Liver (tissue), 3 donors: Measurements from ENCODE around the gene CPSF3.

Experiments used
- EGR1 ChIP-seq, 2 donors: IDR thresholded peaks; 2 replicates each; pipeline ENCODE4 v1.6.1; 2016 to 2018; ENCODE audit warnings: antibody characterized with exemption in 2 of 2, low read depth in 2 of 2
- FOXA1 ChIP-seq: IDR thresholded peaks from 2 replicates; pipeline ENCODE4 v1.6.1; 2016; ENCODE audit warnings: antibody characterized with exemption
- GABPA ChIP-seq, 2 donors: IDR thresholded peaks in 1 of 2; conservative IDR thresholded peaks in 1 of 2; 2 replicates each; pipeline ENCODE4 v1.6.1; 2016; ENCODE audit warnings: antibody characterized with exemption in 2 of 2, mild to moderate bottlenecking in 1 of 2, moderate library complexity in 1 of 2
- HNF4G ChIP-seq: IDR thresholded peaks from 2 replicates; pipeline ENCODE4 v1.6.1; 2016; ENCODE audit warnings: antibody characterized with exemption
- JUND ChIP-seq, 2 donors: IDR thresholded peaks; 2 replicates each; pipeline ENCODE4 v1.6.1; 2016; ENCODE audit warnings: antibody characterized with exemption in 2 of 2
- RAD21 ChIP-seq, 2 donors: IDR thresholded peaks; 2 replicates each; pipeline ENCODE4 v1.6.1; 2016; ENCODE audit warnings: antibody characterized with exemption in 2 of 2, mild to moderate bottlenecking in 2 of 2
- RXRA ChIP-seq, 2 donors: IDR thresholded peaks; 2 replicates each; pipeline ENCODE4 v1.6.1; 2017 to 2018; ENCODE audit warnings: antibody characterized with exemption in 2 of 2, mild to moderate bottlenecking in 1 of 2
- SP1 ChIP-seq: IDR thresholded peaks from 2 replicates; pipeline ENCODE4 v1.6.1; 2018; ENCODE audit warnings: antibody characterized with exemption, mild to moderate bottlenecking
- TAF1 ChIP-seq: conservative IDR thresholded peaks from 2 replicates; pipeline ENCODE4 v1.6.1; 2016; ENCODE audit warnings: antibody characterized with exemption, mild to moderate bottlenecking
- YY1 ChIP-seq: IDR thresholded peaks from 2 replicates; pipeline ENCODE4 v1.6.1; 2016; ENCODE audit warnings: antibody characterized with exemption, mild to moderate bottlenecking
- TF ChIP-seq, protein P1 (sequence below): fragments of 150-350 bp; IDR thresholded peaks from 2 replicates; pipeline ENCODE4 v1.5.1; 2017; ENCODE audit warnings: improper control_type of control experiment, low read depth, low read length; ENCODE audit not compliant: missing input control
- TF ChIP-seq, protein P2 (sequence below): IDR thresholded peaks from 2 replicates; pipeline ENCODE4 v1.6.1; 2016; ENCODE audit warnings: antibody characterized with exemption
- TF ChIP-seq, protein P3 (sequence below): IDR thresholded peaks from 2 replicates; pipeline ENCODE4 v1.6.1; 2016; ENCODE audit warnings: antibody characterized with exemption, mild to moderate bottlenecking
- donor health status: healthy.
- donor health status: healthy.

DNA sequence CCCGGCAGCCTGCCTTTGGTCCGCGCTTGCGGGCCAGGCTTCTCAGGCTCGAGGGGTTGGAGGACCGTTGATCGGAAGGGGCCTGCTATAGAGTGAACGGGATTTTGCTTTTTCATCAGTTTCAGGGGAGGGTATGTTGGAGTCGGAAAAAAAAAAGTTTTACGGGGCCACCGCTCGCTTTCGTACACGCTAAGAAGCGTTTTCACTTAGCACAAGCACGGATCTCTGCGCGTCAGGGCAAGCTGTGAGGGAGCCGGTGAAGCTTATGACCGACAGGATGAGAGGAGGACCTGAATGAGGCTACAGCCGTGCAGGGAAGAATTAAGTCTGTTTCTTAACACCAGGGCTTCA is 443 bp downstream of the CPSF3 start:
- TF ChIP-seq, protein P1, sequence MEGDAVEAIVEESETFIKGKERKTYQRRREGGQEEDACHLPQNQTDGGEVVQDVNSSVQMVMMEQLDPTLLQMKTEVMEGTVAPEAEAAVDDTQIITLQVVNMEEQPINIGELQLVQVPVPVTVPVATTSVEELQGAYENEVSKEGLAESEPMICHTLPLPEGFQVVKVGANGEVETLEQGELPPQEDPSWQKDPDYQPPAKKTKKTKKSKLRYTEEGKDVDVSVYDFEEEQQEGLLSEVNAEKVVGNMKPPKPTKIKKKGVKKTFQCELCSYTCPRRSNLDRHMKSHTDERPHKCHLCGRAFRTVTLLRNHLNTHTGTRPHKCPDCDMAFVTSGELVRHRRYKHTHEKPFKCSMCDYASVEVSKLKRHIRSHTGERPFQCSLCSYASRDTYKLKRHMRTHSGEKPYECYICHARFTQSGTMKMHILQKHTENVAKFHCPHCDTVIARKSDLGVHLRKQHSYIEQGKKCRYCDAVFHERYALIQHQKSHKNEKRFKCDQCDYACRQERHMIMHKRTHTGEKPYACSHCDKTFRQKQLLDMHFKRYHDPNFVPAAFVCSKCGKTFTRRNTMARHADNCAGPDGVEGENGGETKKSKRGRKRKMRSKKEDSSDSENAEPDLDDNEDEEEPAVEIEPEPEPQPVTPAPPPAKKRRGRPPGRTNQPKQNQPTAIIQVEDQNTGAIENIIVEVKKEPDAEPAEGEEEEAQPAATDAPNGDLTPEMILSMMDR, result no peak
- no peak for TF ChIP-seq HNF4G
- TF ChIP-seq YY1, result no peak
- TF ChIP-seq, protein P2, sequence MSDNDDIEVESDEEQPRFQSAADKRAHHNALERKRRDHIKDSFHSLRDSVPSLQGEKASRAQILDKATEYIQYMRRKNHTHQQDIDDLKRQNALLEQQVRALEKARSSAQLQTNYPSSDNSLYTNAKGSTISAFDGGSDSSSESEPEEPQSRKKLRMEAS, result no peak
- TF ChIP-seq, protein P3, sequence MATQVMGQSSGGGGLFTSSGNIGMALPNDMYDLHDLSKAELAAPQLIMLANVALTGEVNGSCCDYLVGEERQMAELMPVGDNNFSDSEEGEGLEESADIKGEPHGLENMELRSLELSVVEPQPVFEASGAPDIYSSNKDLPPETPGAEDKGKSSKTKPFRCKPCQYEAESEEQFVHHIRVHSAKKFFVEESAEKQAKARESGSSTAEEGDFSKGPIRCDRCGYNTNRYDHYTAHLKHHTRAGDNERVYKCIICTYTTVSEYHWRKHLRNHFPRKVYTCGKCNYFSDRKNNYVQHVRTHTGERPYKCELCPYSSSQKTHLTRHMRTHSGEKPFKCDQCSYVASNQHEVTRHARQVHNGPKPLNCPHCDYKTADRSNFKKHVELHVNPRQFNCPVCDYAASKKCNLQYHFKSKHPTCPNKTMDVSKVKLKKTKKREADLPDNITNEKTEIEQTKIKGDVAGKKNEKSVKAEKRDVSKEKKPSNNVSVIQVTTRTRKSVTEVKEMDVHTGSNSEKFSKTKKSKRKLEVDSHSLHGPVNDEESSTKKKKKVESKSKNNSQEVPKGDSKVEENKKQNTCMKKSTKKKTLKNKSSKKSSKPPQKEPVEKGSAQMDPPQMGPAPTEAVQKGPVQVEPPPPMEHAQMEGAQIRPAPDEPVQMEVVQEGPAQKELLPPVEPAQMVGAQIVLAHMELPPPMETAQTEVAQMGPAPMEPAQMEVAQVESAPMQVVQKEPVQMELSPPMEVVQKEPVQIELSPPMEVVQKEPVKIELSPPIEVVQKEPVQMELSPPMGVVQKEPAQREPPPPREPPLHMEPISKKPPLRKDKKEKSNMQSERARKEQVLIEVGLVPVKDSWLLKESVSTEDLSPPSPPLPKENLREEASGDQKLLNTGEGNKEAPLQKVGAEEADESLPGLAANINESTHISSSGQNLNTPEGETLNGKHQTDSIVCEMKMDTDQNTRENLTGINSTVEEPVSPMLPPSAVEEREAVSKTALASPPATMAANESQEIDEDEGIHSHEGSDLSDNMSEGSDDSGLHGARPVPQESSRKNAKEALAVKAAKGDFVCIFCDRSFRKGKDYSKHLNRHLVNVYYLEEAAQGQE, result no peak
- no peak for TF ChIP-seq GABPA (IDR thresholded peaks at IDR 0.05 in 1 of 2, conservative IDR thresholded peaks at IDR 0.05 in 1 of 2)
- TF ChIP-seq RXRA (IDR thresholded peaks at IDR 0.05), result no peak
- no peak for TF ChIP-seq JUND (IDR thresholded peaks at IDR 0.05)
- no peak for TF ChIP-seq RAD21 (IDR thresholded peaks at IDR 0.05)
- TF ChIP-seq TAF1, result no peak
- TF ChIP-seq SP1, result no peak
- TF ChIP-seq FOXA1, result no peak
- no peak for TF ChIP-seq EGR1 (IDR thresholded peaks at IDR 0.05; ENCODE audit: low read depth in 2 of 2)
